ENCODE data around the gene ERICH2.

DNA sequence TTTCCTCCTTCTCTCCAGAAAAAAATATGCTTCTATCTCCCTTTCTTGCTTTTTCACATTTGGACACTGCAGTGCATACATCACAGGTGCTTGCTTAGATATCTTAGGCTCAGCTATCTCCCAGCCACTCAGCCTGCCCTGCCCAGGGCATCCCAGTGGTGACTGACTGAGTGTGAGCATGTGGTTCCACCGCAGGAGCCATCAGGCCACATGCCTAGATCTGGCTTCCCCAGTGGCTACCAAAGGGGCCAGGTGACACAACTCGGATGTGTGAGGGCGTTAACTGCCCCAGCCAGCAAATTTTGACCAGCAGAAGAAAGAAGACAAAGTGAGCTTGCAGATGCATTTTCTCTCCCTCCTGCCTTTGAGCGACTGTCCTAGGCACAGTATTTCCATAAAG is 29.5 kb upstream of the ERICH2 start:
- TF ChIP-seq EZH2 (conservative IDR thresholded peaks at IDR 0.05; ENCODE audit: low read depth, low read length), result no peak
- no peak for TF ChIP-seq JUNB (CRISPR knock-in tag; IDR thresholded peaks at IDR 0.05; ENCODE audit: borderline replicate concordance)
- no peak for TF ChIP-seq POLR2A (IDR thresholded peaks at IDR 0.05; ENCODE audit: insufficient read depth in 1 of 2, low read depth in 2 of 2, low read length in 2 of 2)
- no peak for TF ChIP-seq HOXA7 (CRISPR knock-in tag; IDR thresholded peaks at IDR 0.05)
- no peak for TF ChIP-seq ZNF138 (CRISPR knock-in tag; IDR thresholded peaks at IDR 0.05; ENCODE audit: low read depth)
- TF ChIP-seq SMC3 (IDR thresholded peaks at IDR 0.05; ENCODE audit: low read length), result no peak
- TF ChIP-seq, protein P1, sequence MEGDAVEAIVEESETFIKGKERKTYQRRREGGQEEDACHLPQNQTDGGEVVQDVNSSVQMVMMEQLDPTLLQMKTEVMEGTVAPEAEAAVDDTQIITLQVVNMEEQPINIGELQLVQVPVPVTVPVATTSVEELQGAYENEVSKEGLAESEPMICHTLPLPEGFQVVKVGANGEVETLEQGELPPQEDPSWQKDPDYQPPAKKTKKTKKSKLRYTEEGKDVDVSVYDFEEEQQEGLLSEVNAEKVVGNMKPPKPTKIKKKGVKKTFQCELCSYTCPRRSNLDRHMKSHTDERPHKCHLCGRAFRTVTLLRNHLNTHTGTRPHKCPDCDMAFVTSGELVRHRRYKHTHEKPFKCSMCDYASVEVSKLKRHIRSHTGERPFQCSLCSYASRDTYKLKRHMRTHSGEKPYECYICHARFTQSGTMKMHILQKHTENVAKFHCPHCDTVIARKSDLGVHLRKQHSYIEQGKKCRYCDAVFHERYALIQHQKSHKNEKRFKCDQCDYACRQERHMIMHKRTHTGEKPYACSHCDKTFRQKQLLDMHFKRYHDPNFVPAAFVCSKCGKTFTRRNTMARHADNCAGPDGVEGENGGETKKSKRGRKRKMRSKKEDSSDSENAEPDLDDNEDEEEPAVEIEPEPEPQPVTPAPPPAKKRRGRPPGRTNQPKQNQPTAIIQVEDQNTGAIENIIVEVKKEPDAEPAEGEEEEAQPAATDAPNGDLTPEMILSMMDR (CRISPR knock-in tag; IDR thresholded peaks at IDR 0.05), result no peak
- TF ChIP-seq, protein P2, sequence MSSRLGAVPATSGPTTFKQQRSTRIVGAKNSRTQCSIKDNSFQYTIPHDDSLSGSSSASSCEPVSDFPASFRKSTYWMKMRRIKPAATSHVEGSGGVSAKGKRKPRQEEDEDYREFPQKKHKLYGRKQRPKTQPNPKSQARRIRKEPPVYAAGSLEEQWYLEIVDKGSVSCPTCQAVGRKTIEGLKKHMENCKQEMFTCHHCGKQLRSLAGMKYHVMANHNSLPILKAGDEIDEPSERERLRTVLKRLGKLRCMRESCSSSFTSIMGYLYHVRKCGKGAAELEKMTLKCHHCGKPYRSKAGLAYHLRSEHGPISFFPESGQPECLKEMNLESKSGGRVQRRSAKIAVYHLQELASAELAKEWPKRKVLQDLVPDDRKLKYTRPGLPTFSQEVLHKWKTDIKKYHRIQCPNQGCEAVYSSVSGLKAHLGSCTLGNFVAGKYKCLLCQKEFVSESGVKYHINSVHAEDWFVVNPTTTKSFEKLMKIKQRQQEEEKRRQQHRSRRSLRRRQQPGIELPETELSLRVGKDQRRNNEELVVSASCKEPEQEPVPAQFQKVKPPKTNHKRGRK (CRISPR knock-in tag; IDR thresholded peaks at IDR 0.05), result no peak
- TF ChIP-seq ZNF292 (CRISPR knock-in tag; IDR thresholded peaks at IDR 0.05; ENCODE audit: borderline replicate concordance, low read depth), result no peak
- TF ChIP-seq CHD4 (IDR thresholded peaks at IDR 0.05; ENCODE audit: borderline replicate concordance, low read length), result no peak
- no peak for TF ChIP-seq SOX13 (IDR thresholded peaks at IDR 0.05)
- TF ChIP-seq SOX13 (CRISPR knock-in tag; conservative IDR thresholded peaks at IDR 0.05 in 1 of 2, IDR thresholded peaks at IDR 0.05 in 1 of 2), result no peak
